Nephron progenitor cell (in vitro differentiated cells): ENCODE data around the gene DCDC1.
"Not testable (repeated sequence)": the region's sequence is repeated elsewhere in the genome, so short reads cannot be mapped to it uniquely, and the experiment has no call there.

Experiments used
- DNase-seq: peaks from one replicate; pipeline ENCODE4 v3.0.0; 2021
- H3K27ac Mint-ChIP-seq: 2 replicates; pipeline ENCODE4 v1.8.0; 2021; ENCODE audit warnings: mild to moderate bottlenecking, moderate library complexity, mixed read lengths
- H3K27me3 Mint-ChIP-seq: 2 replicates; pipeline ENCODE4 v1.8.0; 2021; ENCODE audit warnings: mild to moderate bottlenecking, low read depth, mixed read lengths; ENCODE audit not compliant: poor library complexity
- H3K36me3 Mint-ChIP-seq: 2 replicates; pipeline ENCODE4 v1.8.0; 2021; ENCODE audit warnings: low read depth, mixed read lengths
- H3K4me1 Mint-ChIP-seq: 2 replicates; pipeline ENCODE4 v1.8.0; 2021; ENCODE audit warnings: mixed read lengths
- H3K4me3 Mint-ChIP-seq: 2 replicates; pipeline ENCODE4 v1.8.0; 2021; ENCODE audit warnings: mild to moderate bottlenecking, moderate library complexity, mixed read lengths
- H3K9me3 Mint-ChIP-seq: 2 replicates; pipeline ENCODE4 v1.8.0; 2021; ENCODE audit warnings: mild to moderate bottlenecking, moderate library complexity, mixed read lengths
- TF ChIP-seq, protein P1 (sequence below): fragments of 200-600 bp; sonication (generic); IDR thresholded peaks from 2 replicates; pipeline ENCODE4 v1.5.0; 2021; ENCODE audit warnings: antibody characterized with exemption

DCDC1 gene

DNA sequence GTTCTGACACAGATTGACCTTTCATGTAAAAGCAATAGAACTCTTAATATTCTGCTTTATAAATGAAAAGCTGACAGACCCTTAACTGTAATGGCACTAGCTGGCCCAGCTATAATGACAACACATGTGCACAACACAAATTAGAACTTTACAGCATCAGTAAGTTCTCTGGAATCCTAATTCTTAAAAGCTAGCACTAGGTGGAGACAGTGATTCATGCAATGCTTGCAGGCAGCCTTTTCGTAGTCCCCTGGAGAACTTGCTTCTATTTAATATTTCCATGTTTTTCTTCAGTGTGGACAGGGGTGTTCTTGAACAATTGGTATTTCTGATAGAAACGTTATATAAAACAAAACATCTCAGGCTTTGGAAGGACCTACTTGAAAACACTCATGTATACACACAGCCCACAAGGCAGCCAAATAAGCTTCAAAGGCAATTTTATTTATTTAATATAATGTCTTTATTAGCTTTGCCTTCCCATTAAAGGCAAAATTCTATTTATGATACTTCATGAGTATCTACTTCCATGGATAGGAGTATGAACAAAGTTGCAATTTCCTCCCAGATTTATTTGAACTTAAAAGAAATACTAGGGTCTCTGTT, 409.0 kb downstream of the DCDC1 start:
- Mint-ChIP-seq H3K36me3 (no peaks in the 10 kb centered on the region), H3K9me3 (peaks cover 3% of the 10 kb centered on the region), H3K27ac (no peak overlapping the region), H3K4me1 (no peaks in the 10 kb centered on the region), H3K4me3 (no peak overlapping the region), H3K27me3 (peaks cover 16% of the 10 kb centered on the region)
- TF ChIP-seq, protein P1, sequence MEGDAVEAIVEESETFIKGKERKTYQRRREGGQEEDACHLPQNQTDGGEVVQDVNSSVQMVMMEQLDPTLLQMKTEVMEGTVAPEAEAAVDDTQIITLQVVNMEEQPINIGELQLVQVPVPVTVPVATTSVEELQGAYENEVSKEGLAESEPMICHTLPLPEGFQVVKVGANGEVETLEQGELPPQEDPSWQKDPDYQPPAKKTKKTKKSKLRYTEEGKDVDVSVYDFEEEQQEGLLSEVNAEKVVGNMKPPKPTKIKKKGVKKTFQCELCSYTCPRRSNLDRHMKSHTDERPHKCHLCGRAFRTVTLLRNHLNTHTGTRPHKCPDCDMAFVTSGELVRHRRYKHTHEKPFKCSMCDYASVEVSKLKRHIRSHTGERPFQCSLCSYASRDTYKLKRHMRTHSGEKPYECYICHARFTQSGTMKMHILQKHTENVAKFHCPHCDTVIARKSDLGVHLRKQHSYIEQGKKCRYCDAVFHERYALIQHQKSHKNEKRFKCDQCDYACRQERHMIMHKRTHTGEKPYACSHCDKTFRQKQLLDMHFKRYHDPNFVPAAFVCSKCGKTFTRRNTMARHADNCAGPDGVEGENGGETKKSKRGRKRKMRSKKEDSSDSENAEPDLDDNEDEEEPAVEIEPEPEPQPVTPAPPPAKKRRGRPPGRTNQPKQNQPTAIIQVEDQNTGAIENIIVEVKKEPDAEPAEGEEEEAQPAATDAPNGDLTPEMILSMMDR, result peak; percentile 65
- DNase-seq, result peak; percentile 7

DNA sequence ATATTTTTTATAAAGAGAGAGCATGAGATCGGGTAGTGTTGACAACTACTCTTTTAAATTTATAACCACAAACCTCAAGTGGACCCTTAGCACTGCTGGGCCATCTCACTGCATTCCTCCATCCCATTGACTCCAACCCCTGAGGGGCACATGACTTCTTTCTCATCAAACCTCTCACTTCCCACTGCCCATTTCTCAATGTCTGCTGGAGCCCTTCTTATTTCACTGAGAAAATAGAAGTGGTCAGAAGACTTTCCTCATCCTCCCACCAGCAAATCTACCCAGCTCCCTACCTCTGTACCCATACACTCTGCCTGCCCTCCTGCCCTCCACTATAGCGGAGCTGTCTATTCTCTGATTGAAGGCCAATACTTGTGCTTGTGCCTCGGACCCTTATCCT, 412.8 kb downstream of the DCDC1 start:
- H3K4me3 Mint-ChIP-seq, result no peak overlapping the region
- no peaks in the 10 kb centered on the region for H3K36me3 Mint-ChIP-seq
- H3K9me3 Mint-ChIP-seq, result no peaks in the 10 kb centered on the region
- H3K27ac Mint-ChIP-seq, result no peak overlapping the region
- peaks cover 6% of the 10 kb centered on the region for H3K27me3 Mint-ChIP-seq
- DNase-seq, result no peak
- H3K4me1 Mint-ChIP-seq, result no peaks in the 10 kb centered on the region
- TF ChIP-seq, protein P1, result no peak

DNA sequence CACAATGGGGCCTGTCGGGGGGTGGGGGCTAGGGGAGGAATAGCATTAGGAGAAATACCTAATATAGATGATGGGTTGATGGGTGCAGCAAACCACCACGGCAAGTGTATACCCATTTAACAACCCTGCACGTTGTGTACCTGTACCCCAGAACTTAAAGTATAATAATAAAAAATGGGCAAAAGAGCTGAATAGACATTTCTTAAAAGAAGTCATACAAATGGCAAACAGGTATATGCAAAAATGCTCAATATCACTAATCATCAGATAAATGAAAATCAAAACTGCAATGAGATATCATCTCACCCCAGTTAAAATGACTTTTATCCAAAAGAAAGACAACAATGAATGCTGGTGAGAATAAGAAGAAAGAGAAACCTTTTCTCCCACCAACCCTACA, 419.7 kb downstream of the DCDC1 start:
- H3K9me3 Mint-ChIP-seq, result peaks cover 28% of the 10 kb centered on the region
- H3K36me3 Mint-ChIP-seq, result no peaks in the 10 kb centered on the region
- TF ChIP-seq, protein P1, result no peak
- no peak overlapping the region for H3K27ac Mint-ChIP-seq
- no peak for DNase-seq
- H3K4me1 Mint-ChIP-seq, result no peaks in the 10 kb centered on the region
- H3K4me3 Mint-ChIP-seq, result no peak overlapping the region
- no peaks in the 10 kb centered on the region for H3K27me3 Mint-ChIP-seq

DNA sequence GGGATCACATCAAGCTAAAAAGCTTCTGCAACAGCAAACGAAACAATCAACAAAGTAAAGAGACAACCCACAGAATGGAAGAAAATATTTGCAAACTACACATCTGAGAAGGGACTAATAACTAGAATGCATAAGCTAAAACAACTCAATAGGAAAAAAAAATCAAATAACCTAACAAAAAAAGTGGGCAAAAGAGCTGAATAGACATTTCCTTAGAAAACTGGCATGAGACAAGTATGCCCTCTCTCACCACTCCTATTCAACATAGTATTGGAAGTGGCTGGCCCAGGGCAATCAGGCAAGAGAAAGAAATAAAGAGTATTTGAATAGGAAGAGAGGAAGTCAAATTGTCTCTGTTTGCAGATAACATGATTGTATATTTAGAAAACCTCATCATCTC, 421.8 kb downstream of the DCDC1 start:
- DNase-seq, H3K4me3 Mint-ChIP-seq, H3K4me1 Mint-ChIP-seq, H3K27me3 Mint-ChIP-seq, H3K27ac Mint-ChIP-seq, H3K36me3 Mint-ChIP-seq: not testable (repeated sequence)
- H3K9me3 Mint-ChIP-seq, result peaks cover 28% of the 10 kb centered on the region

DNA sequence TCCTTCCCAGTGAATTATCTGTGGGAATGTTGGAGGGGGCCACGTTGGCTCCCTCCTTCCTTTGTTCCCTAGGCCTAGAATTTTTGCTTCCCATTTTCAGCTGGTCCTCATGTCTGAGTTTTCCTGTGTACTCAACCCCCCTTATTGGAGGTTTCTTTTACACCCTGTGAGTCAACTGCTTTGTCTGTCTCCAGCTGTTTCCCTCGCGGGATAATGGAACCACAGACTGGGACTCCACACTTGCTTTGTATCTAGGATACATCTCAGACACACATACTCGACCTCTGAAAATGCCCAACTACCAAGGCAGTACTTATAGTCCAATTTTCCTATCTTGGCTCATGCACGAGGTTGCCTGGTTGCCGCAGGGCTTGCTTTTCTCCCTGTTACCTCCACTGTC, 430.7 kb downstream of the DCDC1 start:
- H3K27me3 Mint-ChIP-seq, result peaks cover 3% of the 10 kb centered on the region
- H3K36me3 Mint-ChIP-seq, result no peaks in the 10 kb centered on the region
- TF ChIP-seq, protein P1, result no peak
- no peak overlapping the region for H3K27ac Mint-ChIP-seq
- H3K4me1 Mint-ChIP-seq, result no peaks in the 10 kb centered on the region
- peaks cover 12% of the 10 kb centered on the region for H3K9me3 Mint-ChIP-seq
- H3K4me3 Mint-ChIP-seq, result no peak overlapping the region
- no peak for DNase-seq

DNA sequence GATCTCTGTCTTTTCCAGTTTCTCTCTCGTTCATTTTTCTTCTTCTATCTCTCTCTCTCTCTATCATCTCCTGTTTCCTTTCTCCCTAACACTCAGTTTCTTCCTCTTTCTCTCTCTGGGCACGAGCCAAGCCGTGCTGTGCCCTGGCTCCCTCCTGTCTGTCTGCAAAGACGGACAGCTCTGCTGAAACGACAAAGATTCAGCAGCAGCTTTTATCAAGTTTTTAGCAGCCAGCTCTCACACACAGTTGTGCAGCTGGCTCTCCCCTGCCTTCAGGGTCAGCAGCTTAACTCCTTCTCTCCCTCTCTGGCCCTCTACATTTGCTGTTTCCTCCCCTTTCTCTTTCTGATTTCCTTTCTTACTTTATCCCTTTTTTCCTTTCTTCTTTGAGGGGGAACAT, 431.4 kb downstream of the DCDC1 start:
- Mint-ChIP-seq H3K4me1 (no peaks in the 10 kb centered on the region), H3K9me3 (peaks cover 12% of the 10 kb centered on the region), H3K36me3 (no peaks in the 10 kb centered on the region), H3K27ac (no peak overlapping the region), H3K27me3 (peaks cover 6% of the 10 kb centered on the region), H3K4me3 (no peak overlapping the region)
- TF ChIP-seq, protein P1, result no peak
- DNase-seq, result no peak
